Stomach (tissue), 4 donors: Measurements from ENCODE around the gene CEP295NL.

ENCODE experiments used
- CTCF ChIP-seq, 7 experiments: fragments of 450-650 bp in 4 of 7; fragments of 200-600 bp in 3 of 7; sonication (generic) in 3 of 7; IDR thresholded peaks; one replicate each; pipeline ENCODE4 v1.5.1; 2016 to 2019; ENCODE audit warnings: antibody characterized with exemption in 7 of 7, control low read depth in 2 of 7, mild to moderate bottlenecking in 1 of 7
- EP300 ChIP-seq: sonication (generic); formaldehyde crosslinking; IDR thresholded peaks from one replicate; pipeline ENCODE4 v1.6.1; 2017; ENCODE audit warnings: antibody characterized with exemption
- POLR2AphosphoS5 ChIP-seq, 3 donors: sonication (generic); formaldehyde crosslinking; IDR thresholded peaks; one replicate each; pipeline ENCODE4 v1.6.1; 2016; ENCODE audit warnings: antibody characterized with exemption in 3 of 3

DNA sequence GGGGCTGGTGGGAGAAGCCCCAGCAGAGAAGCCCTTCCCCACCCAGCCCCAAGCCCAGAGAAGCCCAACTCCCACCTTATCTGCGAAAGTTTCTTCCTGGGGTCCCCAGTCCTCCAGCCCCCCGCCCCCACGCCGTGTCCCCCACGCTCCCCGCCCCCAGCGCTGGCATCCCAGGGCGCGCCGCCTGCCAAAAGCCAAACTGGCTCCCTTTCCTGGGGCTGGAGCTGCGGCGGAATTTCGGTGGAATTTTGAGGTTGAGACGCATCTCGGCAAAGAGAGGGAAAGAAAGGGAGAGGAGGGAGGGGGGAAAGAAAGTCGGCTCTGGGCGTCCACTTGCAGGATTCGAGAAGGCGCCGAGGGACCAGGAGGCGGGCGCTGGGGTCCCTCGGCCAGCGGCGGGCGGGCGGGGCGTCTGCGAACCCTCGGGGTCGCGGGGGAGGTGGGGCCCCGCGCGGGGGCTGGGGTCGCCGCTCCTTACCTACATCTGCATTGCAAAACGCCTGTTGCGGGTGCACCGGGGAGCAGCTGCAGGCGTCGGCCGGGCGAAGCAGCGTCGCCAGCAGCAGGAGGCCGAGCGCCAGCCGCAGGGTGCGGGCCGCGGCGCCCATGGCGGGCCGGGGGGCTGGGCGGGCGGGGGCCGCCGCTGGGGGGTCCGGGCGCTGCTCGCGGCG lies 21.6 kb upstream of the CEP295NL start:
- TF ChIP-seq POLR2AphosphoS5 (IDR thresholded peaks at IDR 0.05) (no peak), CTCF (IDR thresholded peaks at IDR 0.05) (no peak), EP300 (no peak)
